Loucy (cell line): ENCODE data around the gene PLCL2.

Experiments used
- EZH2phosphoT487 ChIP-seq: fragments of 200-600 bp; IDR thresholded peaks from 2 replicates; pipeline ENCODE4 v1.6.1; 2018; ENCODE audit warnings: antibody characterized with exemption, mild to moderate bottlenecking, moderate library complexity, borderline replicate concordance
- TF ChIP-seq, protein P1 (sequence below): fragments of 200-600 bp; sonication (generic); conservative IDR thresholded peaks from 2 replicates; pipeline ENCODE4 v1.5.1; 2014; ENCODE audit warnings: mild to moderate bottlenecking, antibody characterized with exemption, low read length

DNA sequence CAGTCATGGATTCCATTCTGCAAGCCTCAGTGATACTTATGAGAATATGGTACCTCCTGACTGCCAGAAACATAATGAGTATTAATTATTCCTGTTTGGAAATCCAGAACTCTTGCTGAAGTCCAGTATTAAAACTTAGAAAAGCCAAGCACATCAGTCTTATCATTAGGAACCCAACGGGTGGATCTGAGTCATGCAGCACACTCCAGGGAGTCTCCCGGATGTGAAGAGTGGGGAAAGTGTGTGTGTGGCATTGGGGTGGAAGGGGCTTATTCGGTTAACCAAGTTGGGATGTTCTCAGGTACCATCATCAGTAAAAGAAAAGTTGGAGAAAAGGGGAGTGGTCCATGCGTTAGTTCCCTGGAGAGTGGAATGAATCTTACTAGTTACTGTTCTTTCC, 181.1 kb downstream of the PLCL2 start:
- TF ChIP-seq, protein P1, sequence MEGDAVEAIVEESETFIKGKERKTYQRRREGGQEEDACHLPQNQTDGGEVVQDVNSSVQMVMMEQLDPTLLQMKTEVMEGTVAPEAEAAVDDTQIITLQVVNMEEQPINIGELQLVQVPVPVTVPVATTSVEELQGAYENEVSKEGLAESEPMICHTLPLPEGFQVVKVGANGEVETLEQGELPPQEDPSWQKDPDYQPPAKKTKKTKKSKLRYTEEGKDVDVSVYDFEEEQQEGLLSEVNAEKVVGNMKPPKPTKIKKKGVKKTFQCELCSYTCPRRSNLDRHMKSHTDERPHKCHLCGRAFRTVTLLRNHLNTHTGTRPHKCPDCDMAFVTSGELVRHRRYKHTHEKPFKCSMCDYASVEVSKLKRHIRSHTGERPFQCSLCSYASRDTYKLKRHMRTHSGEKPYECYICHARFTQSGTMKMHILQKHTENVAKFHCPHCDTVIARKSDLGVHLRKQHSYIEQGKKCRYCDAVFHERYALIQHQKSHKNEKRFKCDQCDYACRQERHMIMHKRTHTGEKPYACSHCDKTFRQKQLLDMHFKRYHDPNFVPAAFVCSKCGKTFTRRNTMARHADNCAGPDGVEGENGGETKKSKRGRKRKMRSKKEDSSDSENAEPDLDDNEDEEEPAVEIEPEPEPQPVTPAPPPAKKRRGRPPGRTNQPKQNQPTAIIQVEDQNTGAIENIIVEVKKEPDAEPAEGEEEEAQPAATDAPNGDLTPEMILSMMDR = no peak
- no peak for TF ChIP-seq EZH2phosphoT487
